HepG2 (cell line): ENCODE data around the gene TMEM219. TPM values are rescaled to one million over a fixed set of nuclear protein-coding genes. Genes with fewer than 3 reads are reported as not detected.

Source experiments
- FOSL1 ChIP-seq: sonication (generic); formaldehyde crosslinking; IDR thresholded peaks from 2 replicates; pipeline ENCODE4 v1.9.0; 2021; ENCODE audit warnings: missing genetic modification reagents, borderline replicate concordance
- FOXJ3 ChIP-seq: sonication (generic); formaldehyde crosslinking; IDR thresholded peaks from 2 replicates; pipeline ENCODE4 v1.4.0; 2020; ENCODE audit warnings: missing genetic modification reagents, mild to moderate bottlenecking, borderline replicate concordance
- FOXO4 ChIP-seq: sonication (generic); formaldehyde crosslinking; conservative IDR thresholded peaks from 2 replicates; pipeline ENCODE4 v1.8.1; 2023; ENCODE audit warnings: missing genetic modification reagents
- HMGXB3 ChIP-seq: sonication (generic); formaldehyde crosslinking; IDR thresholded peaks from 2 replicates; pipeline ENCODE4 v1.4.0; 2020; ENCODE audit warnings: missing genetic modification reagents, borderline replicate concordance
- HNF4A ChIP-seq: sonication (generic); formaldehyde crosslinking; IDR thresholded peaks from 2 replicates; pipeline ENCODE4 v1.4.0; 2020; ENCODE audit warnings: missing genetic modification reagents
- HNRNPUL1 ChIP-seq: fragments of 200-400 bp; formaldehyde crosslinking; IDR thresholded peaks from 2 replicates; pipeline ENCODE4 v1.6.1; 2017; ENCODE audit warnings: low read depth, mild to moderate bottlenecking, low read length, moderate library complexity
- MAFK ChIP-seq, 2 experiments: IDR thresholded peaks in 1 of 2; conservative IDR thresholded peaks in 1 of 2; 2 replicates each; pipeline ENCODE4 v1.6.1; 2011; ENCODE audit warnings: improper control_type of control experiment in 2 of 2, low read length in 2 of 2
- MEIS2 ChIP-seq: sonication (generic); formaldehyde crosslinking; IDR thresholded peaks from 2 replicates; pipeline ENCODE4 v1.9.0; 2021; ENCODE audit warnings: mild to moderate bottlenecking, missing genetic modification reagents
- MTF2 ChIP-seq: sonication (generic); formaldehyde crosslinking; IDR thresholded peaks from 2 replicates; pipeline ENCODE4 v1.5.0; 2020; ENCODE audit warnings: missing genetic modification reagents, borderline replicate concordance
- NFE2 ChIP-seq: sonication (generic); formaldehyde crosslinking; IDR thresholded peaks from 2 replicates; pipeline ENCODE4 v1.4.0; 2020; ENCODE audit warnings: missing genetic modification reagents
- NFYC ChIP-seq: IDR thresholded peaks from 2 replicates; pipeline ENCODE4 v1.6.1; 2016; ENCODE audit warnings: missing genetic modification reagents, missing compliant biosample characterization
- NR2C2 ChIP-seq: sonication (generic); formaldehyde crosslinking; IDR thresholded peaks from 2 replicates; pipeline ENCODE4 v1.4.0; 2020; ENCODE audit warnings: missing genetic modification reagents, mild to moderate bottlenecking, moderate library complexity, borderline replicate concordance
- TCF7 ChIP-seq: sonication (generic); IDR thresholded peaks from 2 replicates; pipeline ENCODE4 v1.6.1; 2016; ENCODE audit warnings: antibody characterized with exemption, low read depth
- ZBTB38 ChIP-seq: sonication (generic); formaldehyde crosslinking; IDR thresholded peaks from 2 replicates; pipeline ENCODE4 v1.5.1; 2020; ENCODE audit warnings: mild to moderate bottlenecking, missing genetic modification reagents
- ZBTB7B ChIP-seq: sonication (generic); formaldehyde crosslinking; IDR thresholded peaks from 2 replicates; pipeline ENCODE4 v1.4.0; 2020; ENCODE audit warnings: missing genetic modification reagents
- ZFAT ChIP-seq: sonication (generic); formaldehyde crosslinking; conservative IDR thresholded peaks from 2 replicates; pipeline ENCODE4 v1.8.1; 2023; ENCODE audit warnings: missing genetic modification reagents, inconsistent platforms
- ZNF224 ChIP-seq: sonication (generic); formaldehyde crosslinking; IDR thresholded peaks from 2 replicates; pipeline ENCODE4 v1.5.0; 2020; ENCODE audit warnings: mild to moderate bottlenecking, missing genetic modification reagents
- ZNF552 ChIP-seq: sonication (generic); formaldehyde crosslinking; IDR thresholded peaks from 2 replicates; pipeline ENCODE4 v1.9.0; 2022; ENCODE audit warnings: missing genetic modification reagents, mild to moderate bottlenecking, borderline replicate concordance
- ZNF629 ChIP-seq: sonication (generic); formaldehyde crosslinking; conservative IDR thresholded peaks from 2 replicates; pipeline ENCODE4 v1.5.0; 2020; ENCODE audit warnings: missing genetic modification reagents
- polyA plus RNA-seq, 8 experiments: library from polyadenylated mRNA; depleted of rRNA in 3 of 8; stranded (reverse) in 7 of 8; unstranded in 1 of 8; fragments of >200 nt; fragmentation: Illumina TruSeq in 4 of 8; extraction: Trizol in 4 of 8; gene quantifications; 2 replicates each; pipeline versions ENCODE4 v1.2.1 to v1.2.3, GENCODE V29; 2011 to 2016; ENCODE audit warnings: low read depth in 4 of 8, missing spikeins in 1 of 8, mixed read lengths in 1 of 8; ENCODE audit not compliant: insufficient read depth in 1 of 8
- total RNA-seq, 5 experiments: library from RNA; depleted of rRNA; stranded (reverse); fragments of >200 nt; fragmentation: Illumina TruSeq; extraction: Trizol; gene quantifications; 2 replicates each; pipeline ENCODE4 v1.2.3, GENCODE V29; 2016; ENCODE audit warnings: low read depth in 1 of 5
- TF ChIP-seq, protein P1 (sequence below): sonication (generic); formaldehyde crosslinking; IDR thresholded peaks from 2 replicates; pipeline ENCODE4 v1.8.0; 2022; ENCODE audit warnings: missing genetic modification reagents, mild to moderate bottlenecking, moderate library complexity, borderline replicate concordance
- TF ChIP-seq, protein P2 (sequence below): sonication (generic); formaldehyde crosslinking; IDR thresholded peaks from 2 replicates; pipeline ENCODE4 v1.4.0; 2020; ENCODE audit warnings: missing genetic modification reagents

Gene TMEM219
- total and polyA plus RNA-seq, 2 of the 13 experiments (the other 11 are each of a cell fraction or from before 2014, with no cell fraction given), result 105 to 115 TPM

DNA sequence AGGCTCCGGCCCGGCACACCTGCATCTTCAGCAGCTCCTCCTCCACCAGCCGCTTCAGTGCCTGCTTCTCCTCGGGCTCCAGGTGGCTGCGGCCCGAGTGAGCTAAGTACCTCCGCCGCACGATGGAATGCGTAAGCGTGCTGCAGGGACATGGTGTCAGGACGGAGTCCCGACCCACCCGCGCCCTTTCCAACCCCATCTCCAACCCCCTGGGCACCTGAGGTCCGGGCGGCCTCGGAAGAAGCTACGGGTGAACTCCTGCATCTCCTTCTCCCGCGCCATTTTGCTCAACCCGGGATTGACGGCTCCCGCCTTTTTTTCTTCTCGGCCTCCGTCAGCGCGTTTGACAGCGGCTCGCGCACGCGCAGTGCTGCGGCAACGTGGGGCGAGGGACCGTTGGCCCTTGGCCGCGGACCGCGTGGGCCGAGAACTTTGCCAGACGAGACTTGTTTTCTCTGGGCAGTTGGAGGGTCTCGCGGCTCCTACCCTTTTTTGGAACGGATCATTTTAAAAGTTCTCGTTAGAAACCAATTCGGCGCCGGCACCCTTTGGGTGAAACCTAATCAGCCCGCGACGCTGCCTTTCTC lies 33.5 kb downstream of the TMEM219 start, which contains the start of gene HIRIP3 (continued):
- TF ChIP-seq, protein P1, sequence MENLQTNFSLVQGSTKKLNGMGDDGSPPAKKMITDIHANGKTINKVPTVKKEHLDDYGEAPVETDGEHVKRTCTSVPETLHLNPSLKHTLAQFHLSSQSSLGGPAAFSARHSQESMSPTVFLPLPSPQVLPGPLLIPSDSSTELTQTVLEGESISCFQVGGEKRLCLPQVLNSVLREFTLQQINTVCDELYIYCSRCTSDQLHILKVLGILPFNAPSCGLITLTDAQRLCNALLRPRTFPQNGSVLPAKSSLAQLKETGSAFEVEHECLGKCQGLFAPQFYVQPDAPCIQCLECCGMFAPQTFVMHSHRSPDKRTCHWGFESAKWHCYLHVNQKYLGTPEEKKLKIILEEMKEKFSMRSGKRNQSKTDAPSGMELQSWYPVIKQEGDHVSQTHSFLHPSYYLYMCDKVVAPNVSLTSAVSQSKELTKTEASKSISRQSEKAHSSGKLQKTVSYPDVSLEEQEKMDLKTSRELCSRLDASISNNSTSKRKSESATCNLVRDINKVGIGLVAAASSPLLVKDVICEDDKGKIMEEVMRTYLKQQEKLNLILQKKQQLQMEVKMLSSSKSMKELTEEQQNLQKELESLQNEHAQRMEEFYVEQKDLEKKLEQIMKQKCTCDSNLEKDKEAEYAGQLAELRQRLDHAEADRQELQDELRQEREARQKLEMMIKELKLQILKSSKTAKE (CRISPR knock-in tag), result no peak
- TF ChIP-seq TCF7, result no peak
- peak; percentile 5; the same call in 1 of the 2 replicates for TF ChIP-seq ZNF629 (CRISPR knock-in tag)
- TF ChIP-seq NFYC (CRISPR knock-in tag), result no peak
- TF ChIP-seq ZBTB7B (CRISPR knock-in tag), result no peak
- TF ChIP-seq ZBTB38 (CRISPR knock-in tag), result peak; percentile 97
- TF ChIP-seq NFE2 (CRISPR knock-in tag), result no peak
- no peak for TF ChIP-seq ZNF224
- peak; percentile 99 for TF ChIP-seq FOXO4 (CRISPR knock-in tag)
- 0 out of 2 replicates have a peak, but pooled peaks have one; percentile 15 for TF ChIP-seq ZNF552 (CRISPR knock-in tag)
- no peak for TF ChIP-seq MAFK (conservative IDR thresholded peaks at IDR 0.05 in 1 of 2, IDR thresholded peaks at IDR 0.05 in 1 of 2; ENCODE audit: low read length in 2 of 2)
- no peak for TF ChIP-seq NR2C2 (CRISPR knock-in tag)
- TF ChIP-seq FOSL1 (CRISPR knock-in tag), result peak; percentile 39; the same call in 1 of the 2 replicates
- TF ChIP-seq FOXJ3 (CRISPR knock-in tag), result peak; percentile 67
- 0 out of 2 replicates have a peak, but pooled peaks have one; percentile 59 for TF ChIP-seq MEIS2
- peak; percentile 92 for TF ChIP-seq ZFAT (CRISPR knock-in tag)
- no peak for TF ChIP-seq HNF4A
- no peak for TF ChIP-seq MTF2 (CRISPR knock-in tag)
- peak; percentile 77; the same call in 1 of the 2 replicates for TF ChIP-seq HMGXB3
- TF ChIP-seq, protein P2, sequence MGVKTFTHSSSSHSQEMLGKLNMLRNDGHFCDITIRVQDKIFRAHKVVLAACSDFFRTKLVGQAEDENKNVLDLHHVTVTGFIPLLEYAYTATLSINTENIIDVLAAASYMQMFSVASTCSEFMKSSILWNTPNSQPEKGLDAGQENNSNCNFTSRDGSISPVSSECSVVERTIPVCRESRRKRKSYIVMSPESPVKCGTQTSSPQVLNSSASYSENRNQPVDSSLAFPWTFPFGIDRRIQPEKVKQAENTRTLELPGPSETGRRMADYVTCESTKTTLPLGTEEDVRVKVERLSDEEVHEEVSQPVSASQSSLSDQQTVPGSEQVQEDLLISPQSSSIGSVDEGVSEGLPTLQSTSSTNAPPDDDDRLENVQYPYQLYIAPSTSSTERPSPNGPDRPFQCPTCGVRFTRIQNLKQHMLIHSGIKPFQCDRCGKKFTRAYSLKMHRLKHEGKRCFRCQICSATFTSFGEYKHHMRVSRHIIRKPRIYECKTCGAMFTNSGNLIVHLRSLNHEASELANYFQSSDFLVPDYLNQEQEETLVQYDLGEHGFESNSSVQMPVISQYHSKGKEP, result no peak
- no peak for TF ChIP-seq HNRNPUL1
